Activated CD4-positive, alpha-beta memory T cell treated with anti-CD3 and anti-CD28 coated beads for 36 hours (primary cell): Measurements from ENCODE around the gene GALNS. TPM values are rescaled to one million over a fixed set of nuclear protein-coding genes. Genes with fewer than 3 reads are reported as not detected.
A peak's percentile ranks its signal among the peaks of the same experiment; 100 is the strongest.

ENCODE experiments used
- CTCF ChIA-PET: fragments of 350-600 bp; sonication (Branson Sonifier 250); formaldehyde crosslinking; loops from one replicate; lab custom pipeline; 2021; ENCODE audit warnings: antibody characterized with exemption, inconsistent platforms; lab: Charles Lee
- POLR2A ChIA-PET: fragments of 350-600 bp; sonication (Branson Sonifier 250); formaldehyde crosslinking; loops from one replicate; lab custom pipeline; 2021; ENCODE audit warnings: antibody characterized with exemption; lab: Charles Lee
- DNase-seq: peaks from one replicate; pipeline ENCODE4 v3.0.0-alpha.2; 2020
- H3K27ac Mint-ChIP-seq: one replicate; pipeline ENCODE4 v1.8.0; 2021; ENCODE audit warnings: mixed read lengths
- H3K27me3 Mint-ChIP-seq: one replicate; pipeline ENCODE4 v1.8.0; 2021; ENCODE audit warnings: mixed read lengths
- H3K36me3 Mint-ChIP-seq: one replicate; pipeline ENCODE4 v1.8.0; 2021; ENCODE audit warnings: mixed read lengths
- H3K4me1 Mint-ChIP-seq: one replicate; pipeline ENCODE4 v1.8.0; 2021; ENCODE audit warnings: low read depth, mixed read lengths
- H3K4me3 Mint-ChIP-seq: one replicate; pipeline ENCODE4 v1.8.0; 2021; ENCODE audit warnings: mild to moderate bottlenecking, mixed read lengths
- H3K9me3 Mint-ChIP-seq: one replicate; pipeline ENCODE4 v1.8.0; 2021; ENCODE audit warnings: mixed read lengths
- intact Hi-C: fragments of 100-400 bp; cut with micrococcal nuclease; formaldehyde crosslinking; loops from one replicate; pipeline ENCODE4 v1.15.1; 2023
- total RNA-seq, 2 experiments: library from RNA; stranded (reverse); gene quantifications; one replicate each; pipeline ENCODE4 v1.2.3, GENCODE V29; 2021

Gene GALNS
- total RNA-seq, 2 experiments from 2014 or later = 22.0 to 24.1 TPM

- POLR2A ChIA-PET = interaction anchor here (6.9 kb wide), 1 partner anchor 25 kb away, joined by 81 read pairs; the partner anchor contains the start of gene PIEZO1
- CTCF ChIA-PET = interaction anchor here (0.8 kb wide), 1 partner anchor 27 kb away, joined by 4 read pairs; no protein-coding TSS in a partner anchor
- intact Hi-C loops = no loop called here
- no peaks in the 10 kb centered on the region for H3K9me3 Mint-ChIP-seq
- no peak for DNase-seq
- H3K4me1 Mint-ChIP-seq = peaks cover 26% of the 10 kb centered on the region
- no peak overlapping the region for H3K4me3 Mint-ChIP-seq
- no peaks in the 10 kb centered on the region for H3K27me3 Mint-ChIP-seq
- peak overlapping the region; percentile 33 for H3K27ac Mint-ChIP-seq
- peaks cover 61% of the 10 kb centered on the region for H3K36me3 Mint-ChIP-seq
Measured at GRCh38 chr16:88807142-88807625, 49.6 kb downstream of the GALNS start.

- Mint-ChIP-seq H3K9me3 (no peaks in the 10 kb centered on the region), H3K27ac (no peak overlapping the region), H3K36me3 (peaks cover 61% of the 10 kb centered on the region), H3K4me1 (peaks cover 29% of the 10 kb centered on the region), H3K4me3 (peak overlapping the region; percentile 37), H3K27me3 (no peaks in the 10 kb centered on the region)
- POLR2A ChIA-PET = interaction anchor here (0.6 to 6.9 kb wide), 4 partner anchors 24 to 103 kb away, joined by 3 to 81 read pairs (median 3); partner anchors contain the start of gene PIEZO1
- CTCF ChIA-PET = interaction anchor here (0.8 kb wide), 1 partner anchor 26 kb away, joined by 4 read pairs; no protein-coding TSS in a partner anchor
- intact Hi-C loops = no loop called here
- DNase-seq = no peak
Measured at GRCh38 chr16:88806491-88807111, 50.1 kb downstream of the GALNS start.

GRCh38 chr16:88805887-88806393 lies 50.8 kb downstream of the GALNS start:
- CTCF ChIA-PET = no interaction called here
- DNase-seq = no peak
- peak overlapping the region; percentile 37 for H3K4me3 Mint-ChIP-seq
- intact Hi-C loops = no loop called here
- no peak overlapping the region for H3K27ac Mint-ChIP-seq
- peaks cover 60% of the 10 kb centered on the region for H3K36me3 Mint-ChIP-seq
- no peaks in the 10 kb centered on the region for H3K9me3 Mint-ChIP-seq
- POLR2A ChIA-PET = interaction anchor here (0.6 to 1.2 kb wide), 4 partner anchors 22 to 102 kb away, joined by 3 read pairs; no protein-coding TSS in a partner anchor
- no peaks in the 10 kb centered on the region for H3K27me3 Mint-ChIP-seq
- H3K4me1 Mint-ChIP-seq = peaks cover 33% of the 10 kb centered on the region

GRCh38 chr16:88805340-88805715 lies 51.4 kb downstream of the GALNS start:
- H3K9me3 Mint-ChIP-seq = no peaks in the 10 kb centered on the region
- H3K27ac Mint-ChIP-seq = no peak overlapping the region
- H3K4me1 Mint-ChIP-seq = peaks cover 39% of the 10 kb centered on the region
- H3K36me3 Mint-ChIP-seq = peaks cover 54% of the 10 kb centered on the region
- ChIA-PET POLR2A (interaction anchor here (0.6 kb wide), 2 partner anchors 22 to 180 kb away, joined by 3 read pairs; no protein-coding TSS in a partner anchor), CTCF (no interaction called here)
- intact Hi-C loops = no loop called here
- no peaks in the 10 kb centered on the region for H3K27me3 Mint-ChIP-seq
- DNase-seq = no peak
- peak overlapping the region; percentile 80 for H3K4me3 Mint-ChIP-seq

- H3K4me1 Mint-ChIP-seq = peaks cover 36% of the 10 kb centered on the region
- H3K9me3 Mint-ChIP-seq = no peaks in the 10 kb centered on the region
- peak overlapping the region; percentile 54 for H3K27ac Mint-ChIP-seq
- peak; percentile 63 for DNase-seq
- no peaks in the 10 kb centered on the region for H3K27me3 Mint-ChIP-seq
- ChIA-PET CTCF (interaction anchor here (0.8 to 1.2 kb wide), 2 partner anchors 14 to 67 kb away, joined by 3 read pairs; no protein-coding TSS in a partner anchor), POLR2A (interaction anchor here (0.6 kb wide), 1 partner anchor 180 kb away, joined by 3 read pairs; no protein-coding TSS in a partner anchor)
- peak overlapping the region; percentile 80 for H3K4me3 Mint-ChIP-seq
- H3K36me3 Mint-ChIP-seq = peaks cover 49% of the 10 kb centered on the region
- intact Hi-C loops = loop anchor here (5.0 kb wide), 1 partner anchor 97 kb away; the partner anchor contains the start of genes CTU2 and RNF166
Measured at GRCh38 chr16:88804552-88805339, 52.0 kb downstream of the GALNS start.

- no peaks in the 10 kb centered on the region for H3K27me3 Mint-ChIP-seq
- DNase-seq = no peak
- CTCF ChIA-PET = interaction anchor here (0.8 to 1.2 kb wide), 2 partner anchors 15 to 67 kb away, joined by 3 read pairs; no protein-coding TSS in a partner anchor
- intact Hi-C loops = loop anchor here (5.0 kb wide), 1 partner anchor 97 kb away; the partner anchor contains the start of genes CTU2 and RNF166
- peak overlapping the region; percentile 54 for H3K27ac Mint-ChIP-seq
- H3K36me3 Mint-ChIP-seq = peaks cover 44% of the 10 kb centered on the region
- peak overlapping the region; percentile 80 for H3K4me3 Mint-ChIP-seq
- H3K4me1 Mint-ChIP-seq = peaks cover 31% of the 10 kb centered on the region
- H3K9me3 Mint-ChIP-seq = no peaks in the 10 kb centered on the region
- POLR2A ChIA-PET = no interaction called here
Measured at GRCh38 chr16:88804173-88804551, 52.6 kb downstream of the GALNS start.

GRCh38 chr16:88803264-88803987 lies 53.3 kb downstream of the GALNS start, which contains the start of gene CDT1:
TSS of gene CDT1 (plus strand) at chr16:88803789. CDS start at chr16:88803832, 43 bp downstream.
- Mint-ChIP-seq H3K9me3 (no peaks in the 10 kb centered on the region), H3K27me3 (no peaks in the 10 kb centered on the region), H3K4me1 (peaks cover 27% of the 10 kb centered on the region), H3K36me3 (peaks cover 41% of the 10 kb centered on the region), H3K4me3 (peak within 1 kb of the TSS; percentile 84), H3K27ac (peak within 1 kb of the TSS; percentile 91)
- ChIA-PET CTCF (interaction anchor here (0.8 to 1.2 kb wide), 4 partner anchors 8 to 66 kb away, joined by 3 to 7 read pairs (median 4); partner anchors contain the start of genes APRT and PIEZO1), POLR2A (interaction anchor here (0.6 to 1.8 kb wide), 6 partner anchors 7 to 54 kb away, joined by 4 to 10 read pairs (median 4); partner anchors contain the start of gene APRT)
- intact Hi-C loops = loop anchor here (1.0 to 5.0 kb wide), 2 partner anchors 9 to 96 kb away; partner anchors contain the start of genes CTU2 and RNF166
- DNase-seq = peak; percentile 90

GRCh38 chr16:88800277-88800592 lies 56.5 kb downstream of the GALNS start:
- POLR2A ChIA-PET = interaction anchor here (1.5 kb wide), 1 partner anchor 9 kb away, joined by 10 read pairs; no protein-coding TSS in a partner anchor
- Mint-ChIP-seq H3K27me3 (no peaks in the 10 kb centered on the region), H3K36me3 (peaks cover 13% of the 10 kb centered on the region), H3K4me1 (peaks cover 20% of the 10 kb centered on the region), H3K4me3 (no peak overlapping the region), H3K27ac (no peak overlapping the region), H3K9me3 (no peaks in the 10 kb centered on the region)
- DNase-seq = no peak
- intact Hi-C loops = loop anchor here (5.0 kb wide), 1 partner anchor 93 kb away; the partner anchor contains the start of genes CTU2 and RNF166
- CTCF ChIA-PET = interaction anchor here (0.6 to 3.5 kb wide), 7 partner anchors 10 to 63 kb away, joined by 3 to 18 read pairs (median 3); partner anchors contain the start of genes APRT and PIEZO1

GRCh38 chr16:88799569-88800276 lies 57.0 kb downstream of the GALNS start:
- Mint-ChIP-seq H3K27me3 (no peaks in the 10 kb centered on the region), H3K27ac (no peak overlapping the region), H3K4me3 (no peak overlapping the region), H3K9me3 (no peaks in the 10 kb centered on the region), H3K4me1 (peaks cover 25% of the 10 kb centered on the region), H3K36me3 (peaks cover 8% of the 10 kb centered on the region)
- POLR2A ChIA-PET = interaction anchor here (1.0 to 1.5 kb wide), 3 partner anchors 10 to 18 kb away, joined by 3 to 10 read pairs (median 3); partner anchors contain the start of gene APRT
- CTCF ChIA-PET = interaction anchor here (0.6 to 3.5 kb wide), 7 partner anchors 11 to 63 kb away, joined by 3 to 18 read pairs (median 3); partner anchors contain the start of gene PIEZO1
- no peak for DNase-seq
- intact Hi-C loops = loop anchor here (5.0 kb wide), 1 partner anchor 92 kb away; the partner anchor contains the start of genes CTU2 and RNF166
